Neural progenitor cell (in vitro differentiated cells): ENCODE measurements around the gene SRSF4. TPM values are rescaled to one million over a fixed set of nuclear protein-coding genes. Genes with fewer than 3 reads are reported as not detected.

ENCODE experiments used
- DNase-seq: peaks from one replicate; pipeline ENCODE4 v3.0.0-alpha.2; 2016; ENCODE audit warnings: low spot score
- H2AFZ ChIP-seq: fragments of 200-600 bp; sonication (generic); replicated peaks from 2 replicates; pipeline ENCODE4 v1.6.1; 2016; ENCODE audit warnings: antibody characterized with exemption
- H3F3A ChIP-seq: fragments of 200-600 bp; sonication (generic); 2 replicates; pipeline ENCODE4 v1.6.1; 2016; ENCODE audit warnings: antibody characterized with exemption, low read depth
- H3K27ac ChIP-seq: fragments of 200-600 bp; sonication (generic); 2 replicates; pipeline ENCODE4 v1.5.1; 2016; ENCODE audit warnings: mild to moderate bottlenecking
- H3K27me3 ChIP-seq: fragments of 200-600 bp; sonication (generic); 2 replicates; pipeline ENCODE4 v1.6.1; 2016; ENCODE audit warnings: mild to moderate bottlenecking, moderate library complexity
- H3K36me3 ChIP-seq: fragments of 200-600 bp; sonication (generic); 2 replicates; pipeline ENCODE4 v1.5.1; 2016
- H3K4me1 ChIP-seq: fragments of 200-600 bp; sonication (generic); 2 replicates; pipeline ENCODE4 v1.6.1; 2016; ENCODE audit warnings: mixed run types
- H3K4me2 ChIP-seq: fragments of 200-600 bp; sonication (generic); 2 replicates; pipeline ENCODE4 v1.6.1; 2016
- H3K4me3 ChIP-seq: fragments of 200-600 bp; sonication (generic); 2 replicates; pipeline ENCODE4 v1.5.1; 2016
- H3K79me2 ChIP-seq: fragments of 200-600 bp; sonication (generic); 2 replicates; pipeline ENCODE4 v1.6.1; 2016; ENCODE audit warnings: low read depth
- H3K9ac ChIP-seq: fragments of 200-600 bp; sonication (generic); 2 replicates; pipeline ENCODE4 v1.6.1; 2016
- H3K9me3 ChIP-seq: fragments of 200-600 bp; sonication (generic); 2 replicates; pipeline ENCODE4 v1.5.1; 2016; ENCODE audit warnings: low read depth
- H4K20me1 ChIP-seq: fragments of 200-600 bp; sonication (generic); 2 replicates; pipeline ENCODE4 v1.6.1; 2016; ENCODE audit warnings: low read depth
- H3K27ac Mint-ChIP-seq: 3 replicates; pipeline ENCODE4 v1.8.0; 2021; ENCODE audit warnings: mixed read lengths
- H3K27me3 Mint-ChIP-seq: 2 replicates; pipeline ENCODE4 v1.8.0; 2022; ENCODE audit warnings: low read depth, mild to moderate bottlenecking, inconsistent platforms, moderate library complexity, mixed read lengths; ENCODE audit not compliant: insufficient read depth
- H3K36me3 Mint-ChIP-seq: 3 replicates; pipeline ENCODE4 v1.8.0; 2021; ENCODE audit warnings: mixed read lengths
- H3K4me1 Mint-ChIP-seq: 3 replicates; pipeline ENCODE4 v1.8.0; 2021; ENCODE audit warnings: mixed read lengths
- H3K4me3 Mint-ChIP-seq: 3 replicates; pipeline ENCODE4 v1.8.0; 2021; ENCODE audit warnings: mild to moderate bottlenecking, moderate library complexity, mixed read lengths
- H3K9me3 Mint-ChIP-seq: 3 replicates; pipeline ENCODE4 v1.8.0; 2020; ENCODE audit warnings: mixed read lengths
- CTCF ChIP-seq: fragments of 200-600 bp; sonication (generic); IDR thresholded peaks from 2 replicates; pipeline ENCODE4 v1.5.1; 2017; ENCODE audit warnings: antibody characterized with exemption, mild to moderate bottlenecking
- EZH2 ChIP-seq: fragments of 200-600 bp; sonication (generic); IDR thresholded peaks from 2 replicates; pipeline ENCODE4 v1.6.1; 2017; ENCODE audit warnings: antibody characterized with exemption, mild to moderate bottlenecking, moderate library complexity
- EZH2phosphoT487 ChIP-seq: fragments of 200-600 bp; sonication (generic); IDR thresholded peaks from 2 replicates; pipeline ENCODE4 v1.6.1; 2017; ENCODE audit warnings: antibody characterized with exemption
- total RNA-seq: library from RNA; depleted of rRNA; stranded (reverse); fragments of >200 nt; gene quantifications from 2 replicates; pipeline ENCODE4 v1.2.3, GENCODE V29; 2015; ENCODE audit warnings: low replicate concordance

The SRSF4 gene
- total RNA-seq, 1 donor from 2014 or later: 73.2 TPM

- Histone ChIP-seq H3K9ac (no peak overlapping the region), H4K20me1 (no peaks in the 10 kb centered on the region), H3K27ac (no peak overlapping the region), H2AFZ (no peak overlapping the region), H3K9me3 (no peaks in the 10 kb centered on the region), H3K4me1 (peaks cover 8% of the 10 kb centered on the region), H3K4me2 (no peak overlapping the region), H3F3A (peaks cover 18% of the 10 kb centered on the region), H3K4me3 (no peak overlapping the region), H3K79me2 (no peaks in the 10 kb centered on the region), H3K27me3 (no peaks in the 10 kb centered on the region), H3K36me3 (no peaks in the 10 kb centered on the region)
- Mint-ChIP-seq H3K27ac (no peak overlapping the region), H3K36me3 (peaks cover 14% of the 10 kb centered on the region), H3K9me3 (peaks cover 5% of the 10 kb centered on the region), H3K4me3 (no peak overlapping the region), H3K27me3 (no peaks in the 10 kb centered on the region), H3K4me1 (peaks cover 11% of the 10 kb centered on the region)
- DNase-seq: no peak
- TF ChIP-seq EZH2 (no peak), CTCF (no peak), EZH2phosphoT487 (no peak)
These were observed 9.0 kb upstream of the SRSF4 start for GRCh38 chr1:29190718-29191117.

- Histone ChIP-seq H3K4me1 (peaks cover 12% of the 10 kb centered on the region), H3K36me3 (no peaks in the 10 kb centered on the region), H4K20me1 (no peaks in the 10 kb centered on the region), H3F3A (peaks cover 31% of the 10 kb centered on the region), H3K79me2 (no peaks in the 10 kb centered on the region), H3K27ac (no peak overlapping the region), H3K4me3 (no peak overlapping the region), H3K9me3 (no peaks in the 10 kb centered on the region), H3K9ac (no peak overlapping the region), H3K27me3 (no peaks in the 10 kb centered on the region), H2AFZ (no peak overlapping the region), H3K4me2 (no peak overlapping the region)
- no peak for TF ChIP-seq EZH2
- no peak for TF ChIP-seq CTCF
- TF ChIP-seq EZH2phosphoT487: no peak
- Mint-ChIP-seq H3K36me3 (peaks cover 8% of the 10 kb centered on the region), H3K9me3 (peaks cover 5% of the 10 kb centered on the region), H3K27ac (peak overlapping the region; percentile 1), H3K4me3 (no peak overlapping the region), H3K4me1 (peaks cover 15% of the 10 kb centered on the region), H3K27me3 (no peaks in the 10 kb centered on the region)
- DNase-seq: peak; percentile 51
These were observed 5.0 kb upstream of the SRSF4 start for GRCh38 chr1:29186707-29187106.

GRCh38 chr1:29186252-29186651 is 4.6 kb upstream of the SRSF4 start:
- no peaks in the 10 kb centered on the region for H3K27me3 ChIP-seq
- H3K4me2 ChIP-seq: no peak overlapping the region
- peaks cover 2% of the 10 kb centered on the region for H3K27me3 Mint-ChIP-seq
- H3K4me1 ChIP-seq: peaks cover 12% of the 10 kb centered on the region
- no peaks in the 10 kb centered on the region for H4K20me1 ChIP-seq
- H3K27ac ChIP-seq: peak overlapping the region; percentile 25
- H3K9me3 Mint-ChIP-seq: peaks cover 5% of the 10 kb centered on the region
- peaks cover 4% of the 10 kb centered on the region for H3K79me2 ChIP-seq
- H3F3A ChIP-seq: peaks cover 35% of the 10 kb centered on the region
- H3K36me3 ChIP-seq: no peaks in the 10 kb centered on the region
- no peak overlapping the region for H3K4me3 ChIP-seq
- no peak for DNase-seq
- H2AFZ ChIP-seq: no peak overlapping the region
- H3K4me3 Mint-ChIP-seq: no peak overlapping the region
- H3K27ac Mint-ChIP-seq: peak overlapping the region; percentile 1
- no peak for TF ChIP-seq EZH2
- TF ChIP-seq EZH2phosphoT487: no peak
- no peak for TF ChIP-seq CTCF
- peaks cover 8% of the 10 kb centered on the region for H3K36me3 Mint-ChIP-seq
- no peaks in the 10 kb centered on the region for H3K9me3 ChIP-seq
- H3K4me1 Mint-ChIP-seq: peaks cover 15% of the 10 kb centered on the region
- no peak overlapping the region for H3K9ac ChIP-seq
